ENCODE results near the gene INPP5B.

The INPP5B gene

GRCh38 chr1:37845049-37845646 is 101.7 kb downstream of the INPP5B start:
- in situ Hi-C loops (cut with MboI; ENCODE audit: low sequenced_read_pairs) = no loop called here

GRCh38 chr1:37844536-37844935 is 102.3 kb downstream of the INPP5B start:
- in situ Hi-C loops (cut with MboI; ENCODE audit: low sequenced_read_pairs) = no loop called here

- in situ Hi-C loops (cut with MboI; ENCODE audit: low sequenced_read_pairs) = no loop called here
Measured at GRCh38 chr1:37841652-37842051, 105.2 kb downstream of the INPP5B start.

GRCh38 chr1:37840711-37841110 is 106.1 kb downstream of the INPP5B start:
- in situ Hi-C loops (cut with MboI; ENCODE audit: low sequenced_read_pairs) = no loop called here

- in situ Hi-C loops (cut with MboI; ENCODE audit: low sequenced_read_pairs) = no loop called here
Measured at GRCh38 chr1:37839676-37840075, 107.2 kb downstream of the INPP5B start.

- in situ Hi-C loops (cut with MboI; ENCODE audit: low sequenced_read_pairs) = no loop called here
Measured at GRCh38 chr1:37836788-37837187, 110.1 kb downstream of the INPP5B start.

- in situ Hi-C loops (cut with MboI; ENCODE audit: low sequenced_read_pairs) = no loop called here
Measured at GRCh38 chr1:37831809-37832208, 115.0 kb downstream of the INPP5B start.

GRCh38 chr1:37831109-37831508 is 115.7 kb downstream of the INPP5B start:
- in situ Hi-C loops (cut with MboI; ENCODE audit: low sequenced_read_pairs) = no loop called here

- in situ Hi-C loops (cut with MboI; ENCODE audit: low sequenced_read_pairs) = no loop called here
Measured at GRCh38 chr1:37828410-37829074, 118.3 kb downstream of the INPP5B start.

GRCh38 chr1:37825506-37825905 is 121.3 kb downstream of the INPP5B start:
- in situ Hi-C loops (cut with MboI; ENCODE audit: low sequenced_read_pairs) = no loop called here

- in situ Hi-C loops (cut with MboI; ENCODE audit: low sequenced_read_pairs) = no loop called here
Measured at GRCh38 chr1:37824001-37824400, 122.9 kb downstream of the INPP5B start.

GRCh38 chr1:37822906-37823815 is 123.7 kb downstream of the INPP5B start:
- in situ Hi-C loops (cut with MboI; ENCODE audit: low sequenced_read_pairs) = no loop called here

GRCh38 chr1:37821481-37821880 is 125.4 kb downstream of the INPP5B start:
- in situ Hi-C loops (cut with MboI; ENCODE audit: low sequenced_read_pairs) = no loop called here

- in situ Hi-C loops (cut with MboI; ENCODE audit: low sequenced_read_pairs) = no loop called here
Measured at GRCh38 chr1:37817481-37817880, 129.4 kb downstream of the INPP5B start.

GRCh38 chr1:37814252-37814651 is 132.6 kb downstream of the INPP5B start:
- in situ Hi-C loops (cut with MboI; ENCODE audit: low sequenced_read_pairs) = no loop called here

GRCh38 chr1:37813529-37814145 is 133.2 kb downstream of the INPP5B start:
- in situ Hi-C loops (cut with MboI; ENCODE audit: low sequenced_read_pairs) = no loop called here

- in situ Hi-C loops (cut with MboI; ENCODE audit: low sequenced_read_pairs) = no loop called here
Measured at GRCh38 chr1:37811027-37811655, 135.7 kb downstream of the INPP5B start.

Data from HL-60/S4 treated with retinoic acid at 250 ng/mL for 4 days and 3 days (cell line).